HEK293 (cell line): Measurements from ENCODE around the gene SLC2A14.

Source experiments
- CTCF ChIA-PET: fragments of 350-600 bp; formaldehyde crosslinking; extraction: SDS; loops from one replicate; lab custom pipeline; 2021; ENCODE audit warnings: antibody characterized with exemption; lab: Yijun Ruan, JAX
- POLR2A ChIA-PET: fragments of 300-600 bp; formaldehyde crosslinking; extraction: SDS; loops from one replicate; lab custom pipeline; 2020; ENCODE audit warnings: antibody characterized with exemption, inconsistent platforms; lab: Yijun Ruan, JAX
- H3K27ac ChIP-seq: fragments of 200-500 bp; sonication (Bioruptor generic); 2 replicates; pipeline ENCODE4 v1.5.1; 2014; ENCODE audit warnings: low read depth, low read length, control low read depth, inconsistent platforms; ENCODE audit errors: extremely low read depth
- H3K36me3 ChIP-seq, 2 experiments: fragments of 200-500 bp in 1 of 2; sonication (Bioruptor generic) in 1 of 2; 1 replicate in 1 of 2; 2 replicates in 1 of 2; pipeline ENCODE4 v1.5.1; 2014 to 2017; ENCODE audit warnings: inconsistent platforms in 2 of 2, low read length in 2 of 2; ENCODE audit not compliant: control insufficient read depth in 2 of 2, insufficient read depth in 1 of 2
- H3K4me1 ChIP-seq: fragments of 200-500 bp; sonication (Bioruptor generic); 2 replicates; pipeline ENCODE4 v1.5.1; 2014; ENCODE audit warnings: mild to moderate bottlenecking, low read length, inconsistent platforms; ENCODE audit not compliant: control insufficient read depth, insufficient read depth
- H3K4me3 ChIP-seq: 2 replicates; pipeline ENCODE4 v1.5.1; 2011; ENCODE audit warnings: low read depth, mild to moderate bottlenecking, control low read depth, low read length, moderate library complexity
- H3K9me3 ChIP-seq: fragments of 200-500 bp; sonication (Bioruptor generic); 2 replicates; pipeline ENCODE4 v1.5.1; 2014; ENCODE audit warnings: low read depth, low read length, inconsistent platforms; ENCODE audit not compliant: control insufficient read depth, insufficient read depth
- GLI4 ChIP-seq: fragments of 450-650 bp; formaldehyde crosslinking; IDR thresholded peaks from 2 replicates; pipeline ENCODE4 v1.5.1; 2016; ENCODE audit warnings: missing biosample characterization, missing genetic modification characterization
- GLIS2 ChIP-seq: fragments of 450-650 bp; formaldehyde crosslinking; IDR thresholded peaks from 2 replicates; pipeline ENCODE4 v1.5.1; 2016; ENCODE audit warnings: missing biosample characterization, missing genetic modification characterization
- KLF16 ChIP-seq: fragments of 450-650 bp; formaldehyde crosslinking; IDR thresholded peaks from 2 replicates; pipeline ENCODE4 v1.5.1; 2017; ENCODE audit warnings: missing biosample characterization, missing genetic modification characterization
- PATZ1 ChIP-seq: fragments of 450-650 bp; formaldehyde crosslinking; IDR thresholded peaks from 2 replicates; pipeline ENCODE4 v1.5.1; 2016; ENCODE audit warnings: missing biosample characterization, missing genetic modification characterization
- SALL2 ChIP-seq: fragments of 450-650 bp; formaldehyde crosslinking; IDR thresholded peaks from 2 replicates; pipeline ENCODE4 v1.5.0; 2017; ENCODE audit warnings: missing biosample characterization, mild to moderate bottlenecking, missing genetic modification characterization, borderline replicate concordance
- ZFP41 ChIP-seq: fragments of 450-650 bp; formaldehyde crosslinking; IDR thresholded peaks from 2 replicates; pipeline ENCODE4 v1.5.1; 2016; ENCODE audit warnings: missing biosample characterization, missing genetic modification characterization, borderline replicate concordance
- ZNF16 ChIP-seq: fragments of 450-650 bp; formaldehyde crosslinking; IDR thresholded peaks from 2 replicates; pipeline ENCODE4 v1.5.1; 2016; ENCODE audit warnings: low read depth, missing biosample characterization, missing genetic modification characterization
- ZNF175 ChIP-seq: fragments of 450-650 bp; formaldehyde crosslinking; IDR thresholded peaks from 2 replicates; pipeline ENCODE4 v1.5.1; 2016; ENCODE audit warnings: missing biosample characterization, missing genetic modification characterization
- ZNF221 ChIP-seq: fragments of 450-650 bp; formaldehyde crosslinking; IDR thresholded peaks from 2 replicates; pipeline ENCODE4 v1.5.1; 2017; ENCODE audit warnings: missing biosample characterization, missing genetic modification characterization, borderline replicate concordance
- ZNF280C ChIP-seq: fragments of 450-650 bp; formaldehyde crosslinking; IDR thresholded peaks from 2 replicates; pipeline ENCODE4 v1.5.1; 2016; ENCODE audit warnings: missing biosample characterization, missing genetic modification characterization
- ZNF311 ChIP-seq: fragments of 450-650 bp; formaldehyde crosslinking; IDR thresholded peaks from 2 replicates; pipeline ENCODE4 v1.5.1; 2017; ENCODE audit warnings: missing biosample characterization, missing genetic modification characterization, borderline replicate concordance
- ZNF510 ChIP-seq: fragments of 450-650 bp; formaldehyde crosslinking; IDR thresholded peaks from 2 replicates; pipeline ENCODE4 v1.5.1; 2018; ENCODE audit warnings: mild to moderate bottlenecking, missing genetic modification characterization, missing biosample characterization; ENCODE audit not compliant: insufficient replicate concordance
- ZNF626 ChIP-seq: fragments of 450-650 bp; sonication (Bioruptor Pico); formaldehyde crosslinking; IDR thresholded peaks from 2 replicates; pipeline ENCODE4 v1.5.1; 2018; ENCODE audit warnings: missing biosample characterization, missing genetic modification characterization, inconsistent platforms
- ZNF707 ChIP-seq: fragments of 450-650 bp; formaldehyde crosslinking; IDR thresholded peaks from 2 replicates; pipeline ENCODE4 v1.5.1; 2016; ENCODE audit warnings: missing biosample characterization, missing genetic modification characterization
- ZSCAN23 ChIP-seq: fragments of 450-650 bp; formaldehyde crosslinking; IDR thresholded peaks from 2 replicates; pipeline ENCODE4 v1.5.1; 2016; ENCODE audit warnings: missing biosample characterization, missing genetic modification characterization
- TF ChIP-seq, protein P1 (sequence below): fragments of 450-650 bp; formaldehyde crosslinking; IDR thresholded peaks from 2 replicates; pipeline ENCODE4 v1.5.1; 2016; ENCODE audit warnings: missing biosample characterization, missing genetic modification characterization, borderline replicate concordance
- TF ChIP-seq, protein P2 (sequence below): sonication (generic); formaldehyde crosslinking; IDR thresholded peaks from 2 replicates; pipeline ENCODE4 v1.8.1; 2022; ENCODE audit warnings: mild to moderate bottlenecking, moderate library complexity, missing genetic modification reagents
- TF ChIP-seq, protein P3 (sequence below): fragments of 450-650 bp; formaldehyde crosslinking; IDR thresholded peaks from 2 replicates; pipeline ENCODE4 v1.5.1; 2016; ENCODE audit warnings: missing biosample characterization, missing genetic modification characterization
- TF ChIP-seq, protein P4 (sequence below): fragments of 450-650 bp; formaldehyde crosslinking; IDR thresholded peaks from 2 replicates; pipeline ENCODE4 v1.5.1; 2016; ENCODE audit warnings: missing biosample characterization, missing genetic modification characterization

SLC2A14 gene

DNA sequence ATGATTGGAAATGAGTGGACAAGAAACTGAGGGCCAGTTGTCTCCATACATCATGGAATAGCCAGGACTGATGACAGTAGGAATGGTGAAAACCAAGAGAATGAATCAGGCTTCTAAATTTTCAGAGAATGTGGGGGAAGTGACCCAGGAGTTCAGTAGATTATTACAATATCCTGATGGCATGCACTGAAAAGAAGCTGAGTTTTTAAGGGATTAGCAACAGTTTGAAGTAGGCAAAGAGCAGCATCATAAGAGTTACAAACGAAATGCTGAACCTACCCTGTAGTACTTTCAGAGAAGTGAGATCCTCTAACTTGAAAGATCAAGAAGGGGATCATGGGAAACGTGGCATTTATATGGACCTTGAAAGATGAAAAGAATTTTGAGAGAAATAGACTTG lies 13.2 kb downstream of the SLC2A14 start (continued):
- TF ChIP-seq, protein P1, sequence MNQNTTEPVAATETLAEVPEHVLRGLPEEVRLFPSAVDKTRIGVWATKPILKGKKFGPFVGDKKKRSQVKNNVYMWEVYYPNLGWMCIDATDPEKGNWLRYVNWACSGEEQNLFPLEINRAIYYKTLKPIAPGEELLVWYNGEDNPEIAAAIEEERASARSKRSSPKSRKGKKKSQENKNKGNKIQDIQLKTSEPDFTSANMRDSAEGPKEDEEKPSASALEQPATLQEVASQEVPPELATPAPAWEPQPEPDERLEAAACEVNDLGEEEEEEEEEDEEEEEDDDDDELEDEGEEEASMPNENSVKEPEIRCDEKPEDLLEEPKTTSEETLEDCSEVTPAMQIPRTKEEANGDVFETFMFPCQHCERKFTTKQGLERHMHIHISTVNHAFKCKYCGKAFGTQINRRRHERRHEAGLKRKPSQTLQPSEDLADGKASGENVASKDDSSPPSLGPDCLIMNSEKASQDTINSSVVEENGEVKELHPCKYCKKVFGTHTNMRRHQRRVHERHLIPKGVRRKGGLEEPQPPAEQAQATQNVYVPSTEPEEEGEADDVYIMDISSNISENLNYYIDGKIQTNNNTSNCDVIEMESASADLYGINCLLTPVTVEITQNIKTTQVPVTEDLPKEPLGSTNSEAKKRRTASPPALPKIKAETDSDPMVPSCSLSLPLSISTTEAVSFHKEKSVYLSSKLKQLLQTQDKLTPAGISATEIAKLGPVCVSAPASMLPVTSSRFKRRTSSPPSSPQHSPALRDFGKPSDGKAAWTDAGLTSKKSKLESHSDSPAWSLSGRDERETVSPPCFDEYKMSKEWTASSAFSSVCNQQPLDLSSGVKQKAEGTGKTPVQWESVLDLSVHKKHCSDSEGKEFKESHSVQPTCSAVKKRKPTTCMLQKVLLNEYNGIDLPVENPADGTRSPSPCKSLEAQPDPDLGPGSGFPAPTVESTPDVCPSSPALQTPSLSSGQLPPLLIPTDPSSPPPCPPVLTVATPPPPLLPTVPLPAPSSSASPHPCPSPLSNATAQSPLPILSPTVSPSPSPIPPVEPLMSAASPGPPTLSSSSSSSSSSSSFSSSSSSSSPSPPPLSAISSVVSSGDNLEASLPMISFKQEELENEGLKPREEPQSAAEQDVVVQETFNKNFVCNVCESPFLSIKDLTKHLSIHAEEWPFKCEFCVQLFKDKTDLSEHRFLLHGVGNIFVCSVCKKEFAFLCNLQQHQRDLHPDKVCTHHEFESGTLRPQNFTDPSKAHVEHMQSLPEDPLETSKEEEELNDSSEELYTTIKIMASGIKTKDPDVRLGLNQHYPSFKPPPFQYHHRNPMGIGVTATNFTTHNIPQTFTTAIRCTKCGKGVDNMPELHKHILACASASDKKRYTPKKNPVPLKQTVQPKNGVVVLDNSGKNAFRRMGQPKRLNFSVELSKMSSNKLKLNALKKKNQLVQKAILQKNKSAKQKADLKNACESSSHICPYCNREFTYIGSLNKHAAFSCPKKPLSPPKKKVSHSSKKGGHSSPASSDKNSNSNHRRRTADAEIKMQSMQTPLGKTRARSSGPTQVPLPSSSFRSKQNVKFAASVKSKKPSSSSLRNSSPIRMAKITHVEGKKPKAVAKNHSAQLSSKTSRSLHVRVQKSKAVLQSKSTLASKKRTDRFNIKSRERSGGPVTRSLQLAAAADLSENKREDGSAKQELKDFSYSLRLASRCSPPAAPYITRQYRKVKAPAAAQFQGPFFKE, result no peak
- TF ChIP-seq KLF16 (tag by site-specific recombination), result no peak
- no peak for TF ChIP-seq ZNF16

GRCh38 chr12:7857971-7858370 lies 14.7 kb downstream of the SLC2A14 start:
- POLR2A ChIA-PET, result no interaction called here
- Histone ChIP-seq H3K36me3 (no peaks in the 10 kb centered on the region), H3K9me3 (no peaks in the 10 kb centered on the region), H3K27ac (no peak overlapping the region), H3K4me1 (no peaks in the 10 kb centered on the region), H3K4me3 (no peak overlapping the region)
- CTCF ChIA-PET, result interaction anchor here (0.9 to 5.2 kb wide), 3 partner anchors 50 to 212 kb away, joined by 3 to 49 read pairs (median 3); no protein-coding TSS in a partner anchor
- TF ChIP-seq ZNF311 (tag by site-specific recombination) (no peak), ZSCAN23 (tag by site-specific recombination) (no peak), GLIS2 (no peak), ZFP41 (tag by site-specific recombination) (no peak), ZNF707 (tag by site-specific recombination) (no peak), SALL2 (tag by site-specific recombination) (no peak), ZNF510 (no peak), ZNF175 (tag by site-specific recombination) (no peak), KLF16 (tag by site-specific recombination) (no peak), GLI4 (tag by site-specific recombination) (no peak), ZNF280C (tag by site-specific recombination) (no peak), ZNF221 (tag by site-specific recombination) (no peak), PATZ1 (no peak), ZNF626 (tag by site-specific recombination) (no peak)
- TF ChIP-seq, protein P2, sequence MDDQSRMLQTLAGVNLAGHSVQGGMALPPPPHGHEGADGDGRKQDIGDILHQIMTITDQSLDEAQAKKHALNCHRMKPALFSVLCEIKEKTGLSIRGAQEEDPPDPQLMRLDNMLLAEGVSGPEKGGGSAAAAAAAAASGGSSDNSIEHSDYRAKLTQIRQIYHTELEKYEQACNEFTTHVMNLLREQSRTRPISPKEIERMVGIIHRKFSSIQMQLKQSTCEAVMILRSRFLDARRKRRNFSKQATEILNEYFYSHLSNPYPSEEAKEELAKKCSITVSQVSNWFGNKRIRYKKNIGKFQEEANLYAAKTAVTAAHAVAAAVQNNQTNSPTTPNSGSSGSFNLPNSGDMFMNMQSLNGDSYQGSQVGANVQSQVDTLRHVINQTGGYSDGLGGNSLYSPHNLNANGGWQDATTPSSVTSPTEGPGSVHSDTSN (CRISPR knock-in tag), result no peak
- TF ChIP-seq, protein P3, sequence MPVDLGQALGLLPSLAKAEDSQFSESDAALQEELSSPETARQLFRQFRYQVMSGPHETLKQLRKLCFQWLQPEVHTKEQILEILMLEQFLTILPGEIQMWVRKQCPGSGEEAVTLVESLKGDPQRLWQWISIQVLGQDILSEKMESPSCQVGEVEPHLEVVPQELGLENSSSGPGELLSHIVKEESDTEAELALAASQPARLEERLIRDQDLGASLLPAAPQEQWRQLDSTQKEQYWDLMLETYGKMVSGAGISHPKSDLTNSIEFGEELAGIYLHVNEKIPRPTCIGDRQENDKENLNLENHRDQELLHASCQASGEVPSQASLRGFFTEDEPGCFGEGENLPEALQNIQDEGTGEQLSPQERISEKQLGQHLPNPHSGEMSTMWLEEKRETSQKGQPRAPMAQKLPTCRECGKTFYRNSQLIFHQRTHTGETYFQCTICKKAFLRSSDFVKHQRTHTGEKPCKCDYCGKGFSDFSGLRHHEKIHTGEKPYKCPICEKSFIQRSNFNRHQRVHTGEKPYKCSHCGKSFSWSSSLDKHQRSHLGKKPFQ (tag by site-specific recombination), result no peak
- TF ChIP-seq, protein P4, sequence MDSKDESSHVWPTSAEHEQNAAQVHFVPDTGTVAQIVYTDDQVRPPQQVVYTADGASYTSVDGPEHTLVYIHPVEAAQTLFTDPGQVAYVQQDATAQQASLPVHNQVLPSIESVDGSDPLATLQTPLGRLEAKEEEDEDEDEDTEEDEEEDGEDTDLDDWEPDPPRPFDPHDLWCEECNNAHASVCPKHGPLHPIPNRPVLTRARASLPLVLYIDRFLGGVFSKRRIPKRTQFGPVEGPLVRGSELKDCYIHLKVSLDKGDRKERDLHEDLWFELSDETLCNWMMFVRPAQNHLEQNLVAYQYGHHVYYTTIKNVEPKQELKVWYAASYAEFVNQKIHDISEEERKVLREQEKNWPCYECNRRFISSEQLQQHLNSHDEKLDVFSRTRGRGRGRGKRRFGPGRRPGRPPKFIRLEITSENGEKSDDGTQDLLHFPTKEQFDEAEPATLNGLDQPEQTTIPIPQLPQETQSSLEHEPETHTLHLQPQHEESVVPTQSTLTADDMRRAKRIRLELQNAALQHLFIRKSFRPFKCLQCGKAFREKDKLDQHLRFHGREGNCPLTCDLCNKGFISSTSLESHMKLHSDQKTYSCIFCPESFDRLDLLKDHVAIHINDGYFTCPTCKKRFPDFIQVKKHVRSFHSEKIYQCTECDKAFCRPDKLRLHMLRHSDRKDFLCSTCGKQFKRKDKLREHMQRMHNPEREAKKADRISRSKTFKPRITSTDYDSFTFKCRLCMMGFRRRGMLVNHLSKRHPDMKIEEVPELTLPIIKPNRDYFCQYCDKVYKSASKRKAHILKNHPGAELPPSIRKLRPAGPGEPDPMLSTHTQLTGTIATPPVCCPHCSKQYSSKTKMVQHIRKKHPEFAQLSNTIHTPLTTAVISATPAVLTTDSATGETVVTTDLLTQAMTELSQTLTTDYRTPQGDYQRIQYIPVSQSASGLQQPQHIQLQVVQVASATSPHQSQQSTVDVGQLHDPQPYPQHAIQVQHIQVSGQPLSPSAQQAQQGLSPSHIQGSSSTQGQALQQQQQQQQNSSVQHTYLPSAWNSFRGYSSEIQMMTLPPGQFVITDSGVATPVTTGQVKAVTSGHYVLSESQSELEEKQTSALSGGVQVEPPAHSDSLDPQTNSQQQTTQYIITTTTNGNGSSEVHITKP (tag by site-specific recombination), result no peak
